Sigmoid colon (tissue), 4 donors: Measurements from ENCODE around the gene LRCH1.

Experiments used
- CTCF ChIP-seq, 4 experiments: fragments of 450-650 bp in 3 of 4; fragments of 200-600 bp in 1 of 4; IDR thresholded peaks; one replicate each; pipeline ENCODE4 v1.5.1; 2016 to 2019; ENCODE audit warnings: antibody characterized with exemption in 4 of 4, mild to moderate bottlenecking in 3 of 4, moderate library complexity in 2 of 4
- POLR2A ChIP-seq, 2 donors: fragments of 450-650 bp; IDR thresholded peaks; one replicate each; pipeline ENCODE4 v1.6.1; 2016; ENCODE audit warnings: antibody characterized with exemption in 2 of 2, mild to moderate bottlenecking in 2 of 2, moderate library complexity in 2 of 2
- POLR2AphosphoS5 ChIP-seq, 4 donors: sonication (generic); formaldehyde crosslinking; IDR thresholded peaks; one replicate each; pipeline ENCODE4 v1.6.1; 2017; ENCODE audit warnings: antibody characterized with exemption in 4 of 4

DNA sequence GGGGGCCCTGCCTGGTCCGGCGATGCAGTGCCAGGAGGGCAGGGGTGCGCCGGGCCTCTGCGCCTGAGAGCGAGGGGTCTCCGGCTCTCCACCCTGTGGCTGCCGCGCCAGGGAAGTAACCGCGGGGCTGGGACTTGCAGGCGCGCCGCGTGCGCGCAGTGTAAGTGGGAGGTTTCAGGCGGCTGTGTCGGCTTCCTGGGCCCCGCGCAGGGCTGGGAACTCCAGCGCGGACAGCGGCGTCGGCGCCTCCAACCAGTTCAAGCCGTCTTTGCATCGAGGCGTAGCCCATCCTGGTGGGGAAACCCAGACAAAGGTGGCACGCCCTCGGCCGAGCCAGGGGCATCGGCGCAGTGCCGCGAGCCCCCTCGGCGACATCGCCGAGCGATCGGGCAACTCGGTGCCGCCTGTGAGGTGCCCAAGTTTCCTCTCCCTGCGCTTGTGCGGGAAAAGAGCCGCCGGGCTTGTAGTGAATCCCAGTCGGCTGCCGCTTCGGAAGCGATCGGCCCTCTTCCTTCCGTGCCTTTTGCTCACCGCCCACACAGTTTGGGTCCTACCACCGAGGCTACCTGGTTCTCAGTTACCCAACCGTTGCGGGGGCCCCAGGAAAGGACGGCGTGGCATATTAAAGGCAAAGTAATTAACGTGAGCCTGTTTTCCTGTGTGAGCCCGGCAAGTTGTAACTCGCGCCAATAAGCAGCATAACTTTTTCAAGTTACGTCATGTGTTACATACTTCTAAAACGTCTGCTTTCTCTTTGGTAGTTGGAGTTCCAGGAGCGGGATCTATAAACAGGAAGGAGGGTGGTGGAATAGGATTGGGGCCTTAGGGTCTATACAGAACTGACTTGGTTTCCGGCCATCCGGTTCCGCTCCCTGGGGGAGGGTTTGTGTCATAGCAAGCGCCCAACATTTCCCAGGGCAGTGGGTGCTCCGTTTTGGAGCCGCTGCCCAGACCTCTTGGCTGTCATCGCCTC is 1.2 kb downstream of the LRCH1 start:
- peak in 1 of 2 donors; percentile 4 for TF ChIP-seq POLR2A (IDR thresholded peaks at IDR 0.05)
- peak in 2 of 4 experiments; percentile 39 to 48 for TF ChIP-seq CTCF (IDR thresholded peaks at IDR 0.05)
- TF ChIP-seq POLR2AphosphoS5 (IDR thresholded peaks at IDR 0.05), result peak; percentile 32 to 70 (median 46)
